ENCODE measurements around the gene TRMT13. TPM values are rescaled to one million over a fixed set of nuclear protein-coding genes. Genes with fewer than 3 reads are reported as not detected.
A peak's percentile ranks its signal among the peaks of the same experiment; 100 is the strongest.

TRMT13 gene
- total and polyA plus RNA-seq, 9 of the 15 experiments (the other 6 are each of a cell fraction or from before 2014, with no cell fraction given), result 18.7 to 33.0 (median 28.9) TPM

- intact Hi-C loops (cut with micrococcal nuclease), result no loop called here
Observed at GRCh38 chr1:100145116-100145515, 12.2 kb downstream of the TRMT13 start.

DNA sequence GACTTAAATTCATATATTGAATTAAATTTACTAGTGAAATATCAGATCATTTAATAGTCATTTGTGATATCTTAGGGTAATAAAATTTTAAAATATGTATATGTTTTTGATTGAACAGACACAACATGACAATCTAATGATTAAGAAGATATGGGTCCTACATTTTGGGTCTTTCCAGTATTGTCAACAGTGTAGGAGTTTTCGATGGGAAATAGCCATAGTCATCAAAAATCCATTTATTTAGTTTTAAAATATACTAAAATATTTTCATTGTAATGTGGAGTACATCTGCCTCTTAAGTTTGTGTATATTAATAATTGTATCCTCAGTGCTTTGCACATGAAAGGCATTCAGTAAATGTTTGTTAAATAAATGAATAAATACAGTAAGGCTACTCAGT is 14.0 kb downstream of the TRMT13 start:
- TF ChIP-seq SIN3B (IDR thresholded peaks at IDR 0.05; ENCODE audit: low read depth) (no peak), ZNF583 (CRISPR knock-in tag; IDR thresholded peaks at IDR 0.05) (no peak), NBN (IDR thresholded peaks at IDR 0.05; ENCODE audit: low read depth) (no peak), C11orf30 (IDR thresholded peaks at IDR 0.05; ENCODE audit: low read depth) (peak; percentile 54; the same call in 1 of the 2 replicates), ZNF316 (IDR thresholded peaks at IDR 0.05) (peak; percentile 75), MAFG (tag; conservative IDR thresholded peaks at IDR 0.05) (0 out of 2 replicates have a peak, but pooled peaks have one; percentile 28), MAFK (IDR thresholded peaks at IDR 0.05; ENCODE audit: low read length) (peak; percentile 13; the same call in 1 of the 2 replicates), CHD1 (IDR thresholded peaks at IDR 0.05; ENCODE audit: low read length) (no peak), MAFF (IDR thresholded peaks at IDR 0.05; ENCODE audit: low read length) (0 out of 2 replicates have a peak, but pooled peaks have one; percentile 22)
- TF ChIP-seq, protein P1, sequence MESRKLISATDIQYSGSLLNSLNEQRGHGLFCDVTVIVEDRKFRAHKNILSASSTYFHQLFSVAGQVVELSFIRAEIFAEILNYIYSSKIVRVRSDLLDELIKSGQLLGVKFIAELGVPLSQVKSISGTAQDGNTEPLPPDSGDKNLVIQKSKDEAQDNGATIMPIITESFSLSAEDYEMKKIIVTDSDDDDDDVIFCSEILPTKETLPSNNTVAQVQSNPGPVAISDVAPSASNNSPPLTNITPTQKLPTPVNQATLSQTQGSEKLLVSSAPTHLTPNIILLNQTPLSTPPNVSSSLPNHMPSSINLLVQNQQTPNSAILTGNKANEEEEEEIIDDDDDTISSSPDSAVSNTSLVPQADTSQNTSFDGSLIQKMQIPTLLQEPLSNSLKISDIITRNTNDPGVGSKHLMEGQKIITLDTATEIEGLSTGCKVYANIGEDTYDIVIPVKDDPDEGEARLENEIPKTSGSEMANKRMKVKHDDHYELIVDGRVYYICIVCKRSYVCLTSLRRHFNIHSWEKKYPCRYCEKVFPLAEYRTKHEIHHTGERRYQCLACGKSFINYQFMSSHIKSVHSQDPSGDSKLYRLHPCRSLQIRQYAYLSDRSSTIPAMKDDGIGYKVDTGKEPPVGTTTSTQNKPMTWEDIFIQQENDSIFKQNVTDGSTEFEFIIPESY (CRISPR knock-in tag; IDR thresholded peaks at IDR 0.05), result no peak
- no peak overlapping the region for H3K27ac ChIP-seq (ENCODE audit: extremely low read depth, low read depth, low read length)
- no peak for ATAC-seq
- no peaks in the 10 kb centered on the region for H3K27me3 ChIP-seq (ENCODE audit: control insufficient read depth in 2 of 2, insufficient read depth in 2 of 2, low read length in 2 of 2)
- ChIA-PET POLR2A (no interaction called here), CTCF (ENCODE audit: low intra/inter-chr PET ratio) (no interaction called here)
- H3K9me1 ChIP-seq (ENCODE audit: control insufficient read depth, insufficient read depth, low read length), result no peaks in the 10 kb centered on the region
- H3K9me3 ChIP-seq (replicated peaks; ENCODE audit: control insufficient read depth, insufficient read depth, low read depth, low read length), result no peaks in the 10 kb centered on the region
- peaks cover 0 to 8% of the 10 kb centered on the region in 2 experiments; a peak in 2 of 5 replicates for H3K4me1 ChIP-seq (replicated peaks in 1 of 2; ENCODE audit: control insufficient read depth in 2 of 2, insufficient read depth in 2 of 2, low read length in 2 of 2)
- H3K4me2 ChIP-seq (ENCODE audit: insufficient read depth, low read length), result no peak overlapping the region
- in situ Hi-C loops (cut with MboI) (no loop called here), intact Hi-C loops (cut with micrococcal nuclease) (no loop called here)
- no TSS peak for BruUV-seq (replicated peaks)
- 95% methylated on average over 1 of the region's 1 CpG for WGBS (ENCODE audit: insufficient coverage, low coverage, missing lambda C conversion rate)
- H3K36me3 ChIP-seq (ENCODE audit: control insufficient read depth, insufficient read depth, low read length), result peaks cover 76% of the 10 kb centered on the region
- FAIRE-seq, result no peak
- no peaks in the 10 kb centered on the region for H3K79me2 ChIP-seq (ENCODE audit: control insufficient read depth, insufficient read depth, low read length)
- no peak overlapping the region for H2AFZ ChIP-seq (ENCODE audit: low read depth, low read length)
- no peak overlapping the region for H3K9ac ChIP-seq (ENCODE audit: insufficient read depth in 1 of 2, low read depth in 2 of 2, low read length in 2 of 2)
- no peak for DNase-seq (ENCODE audit: extremely low read depth in 1 of 4, low spot score in 3 of 4)
- H3K4me3 ChIP-seq, result no peak overlapping the region
- no peaks in the 10 kb centered on the region for H4K20me1 ChIP-seq (replicated peaks; ENCODE audit: control insufficient read depth, insufficient read depth, low read length)

More at GRCh38 chr1:100145116-100145515, 12.2 kb downstream of the TRMT13 start:
- no peak for DNase-seq (ENCODE audit: extremely low read depth in 1 of 4, low spot score in 3 of 4)
- Histone ChIP-seq H3K36me3 (ENCODE audit: control insufficient read depth, insufficient read depth, low read length) (peaks cover 95% of the 10 kb centered on the region), H3K27ac (ENCODE audit: extremely low read depth, low read depth, low read length) (no peak overlapping the region), H3K9me3 (replicated peaks; ENCODE audit: control insufficient read depth, insufficient read depth, low read depth, low read length) (no peaks in the 10 kb centered on the region), H3K4me2 (ENCODE audit: insufficient read depth, low read length) (no peak overlapping the region), H3K79me2 (ENCODE audit: control insufficient read depth, insufficient read depth, low read length) (no peaks in the 10 kb centered on the region), H3K27me3 (ENCODE audit: control insufficient read depth in 2 of 2, insufficient read depth in 2 of 2, low read length in 2 of 2) (no peaks in the 10 kb centered on the region), H4K20me1 (replicated peaks; ENCODE audit: control insufficient read depth, insufficient read depth, low read length) (no peaks in the 10 kb centered on the region), H3K9me1 (ENCODE audit: control insufficient read depth, insufficient read depth, low read length) (peaks cover 3% of the 10 kb centered on the region), H3K4me3 (no peak overlapping the region), H3K9ac (ENCODE audit: insufficient read depth in 1 of 2, low read depth in 2 of 2, low read length in 2 of 2) (no peak overlapping the region), H3K4me1 (replicated peaks in 1 of 2; ENCODE audit: control insufficient read depth in 2 of 2, insufficient read depth in 2 of 2, low read length in 2 of 2) (peaks cover 0 to 11% of the 10 kb centered on the region in 2 experiments; a peak in 2 of 5 replicates), H2AFZ (ENCODE audit: low read depth, low read length) (no peak overlapping the region)
- WGBS (ENCODE audit: insufficient coverage, low coverage, missing lambda C conversion rate), result 82% methylated on average over 3 of the region's 3 CpGs
- ChIA-PET CTCF (ENCODE audit: low intra/inter-chr PET ratio) (no interaction called here), POLR2A (no interaction called here)
- no peak for FAIRE-seq
- ATAC-seq, result no peak
- BruUV-seq (replicated peaks), result no TSS peak
- in situ Hi-C loops (cut with MboI), result no loop called here
- TF ChIP-seq HMBOX1 (IDR thresholded peaks at IDR 0.05) (no peak), BRF1 (IDR thresholded peaks at IDR 0.05; ENCODE audit: borderline replicate concordance, extremely low read depth, insufficient read length) (no peak)

All from K562 (cell line).